A673 (cell line): Measurements from ENCODE around the gene ELANE.

Experiments used
- CTCF ChIP-seq: fragments of 300-800, 200-600 bp; sonication (generic); conservative IDR thresholded peaks from 2 replicates; pipeline ENCODE4 v1.5.1; 2017; ENCODE audit warnings: low read depth, mild to moderate bottlenecking, antibody characterized with exemption, low read length, moderate library complexity, mixed read lengths
- EZH2 ChIP-seq: fragments of 200-600 bp; sonication (generic); IDR thresholded peaks from 2 replicates; pipeline ENCODE4 v1.6.1; 2017; ENCODE audit warnings: borderline replicate concordance, low read depth, mild to moderate bottlenecking, mixed read lengths, antibody characterized with exemption, low read length; ENCODE audit not compliant: poor library complexity, severe bottlenecking

GRCh38 chr19:853014-853585 is 997 bp downstream of the ELANE start:
- TF ChIP-seq CTCF (no peak), EZH2 (no peak)
